GM23338 (cell line): ENCODE measurements around the gene MPZ. TPM values are rescaled to one million over a fixed set of nuclear protein-coding genes. Genes with fewer than 3 reads are reported as not detected.
A peak's percentile ranks its signal among the peaks of the same experiment; 100 is the strongest.

ENCODE experiments used
- ATAC-seq: fragments of 200-7000 bp; cut with Tn5 transposase; 3 replicates; pipeline ENCODE4 v1.9.1; 2020
- DNase-seq: peaks from one replicate; pipeline ENCODE4 v3.0.0-alpha.2; 2015; ENCODE audit warnings: low spot score
- H2AFZ ChIP-seq: fragments of 200-600 bp; sonication (generic); 2 replicates; pipeline ENCODE4 v1.8.0; 2016; ENCODE audit warnings: antibody characterized with exemption, mild to moderate bottlenecking, moderate library complexity
- H3F3A ChIP-seq: fragments of 200-600 bp; sonication (generic); replicated peaks from 2 replicates; pipeline ENCODE4 v1.8.0; 2017; ENCODE audit warnings: antibody characterized with exemption, mixed run types, low read depth
- H3K27ac ChIP-seq: fragments of 200-600 bp; sonication (generic); 2 replicates; pipeline ENCODE4 v1.6.1; 2016; ENCODE audit warnings: low read depth
- H3K27me3 ChIP-seq: fragments of 200-600 bp; sonication (generic); 2 replicates; pipeline ENCODE4 v1.8.0; 2016; ENCODE audit warnings: mild to moderate bottlenecking, mixed run types, moderate library complexity; ENCODE audit not compliant: insufficient read depth
- H3K36me3 ChIP-seq: fragments of 200-600 bp; sonication (generic); 2 replicates; pipeline ENCODE4 v1.8.0; 2016; ENCODE audit warnings: mild to moderate bottlenecking; ENCODE audit not compliant: insufficient read depth
- H3K4me1 ChIP-seq: fragments of 200-600 bp; sonication (generic); 2 replicates; pipeline ENCODE4 v1.8.0; 2016; ENCODE audit warnings: mild to moderate bottlenecking, moderate library complexity; ENCODE audit not compliant: insufficient read depth
- H3K4me2 ChIP-seq: fragments of 200-600 bp; sonication (generic); 2 replicates; pipeline ENCODE4 v1.7.1; 2017; ENCODE audit warnings: mixed run types
- H3K4me3 ChIP-seq: fragments of 200-600 bp; sonication (generic); 2 replicates; pipeline ENCODE4 v1.6.1; 2016; ENCODE audit warnings: mixed run types
- H3K79me2 ChIP-seq: fragments of 200-600 bp; sonication (generic); replicated peaks from 2 replicates; pipeline ENCODE4 v1.8.0; 2017; ENCODE audit warnings: mild to moderate bottlenecking; ENCODE audit not compliant: insufficient read depth
- H3K9me2 ChIP-seq: fragments of 200-600 bp; sonication (generic); 2 replicates; pipeline ENCODE4 v1.8.0; 2017; ENCODE audit not compliant: insufficient read depth
- H4K20me1 ChIP-seq: fragments of 200-600 bp; sonication (generic); replicated peaks from 2 replicates; pipeline ENCODE4 v1.8.0; 2017; ENCODE audit warnings: mild to moderate bottlenecking; ENCODE audit not compliant: insufficient read depth
- H3K27ac Mint-ChIP-seq: 2 replicates; pipeline ENCODE4 v1.8.0; 2020; ENCODE audit warnings: inconsistent platforms, mild to moderate bottlenecking, moderate library complexity, mixed read lengths
- H3K27me3 Mint-ChIP-seq: 3 replicates; pipeline ENCODE4 v1.8.0; 2022; ENCODE audit warnings: low read depth, mild to moderate bottlenecking, moderate library complexity, mixed read lengths, inconsistent platforms; ENCODE audit not compliant: insufficient read depth, poor library complexity
- H3K36me3 Mint-ChIP-seq: 3 replicates; pipeline ENCODE4 v1.8.0; 2021; ENCODE audit warnings: low read depth, mild to moderate bottlenecking, inconsistent platforms, moderate library complexity, mixed read lengths
- H3K4me1 Mint-ChIP-seq: 3 replicates; pipeline ENCODE4 v1.8.0; 2020; ENCODE audit warnings: mild to moderate bottlenecking, inconsistent platforms, mixed read lengths
- H3K4me3 Mint-ChIP-seq: 3 replicates; pipeline ENCODE4 v1.8.0; 2021; ENCODE audit warnings: moderate library complexity, mild to moderate bottlenecking, inconsistent platforms, mixed read lengths
- H3K9me3 Mint-ChIP-seq: 3 replicates; pipeline ENCODE4 v1.8.0; 2020; ENCODE audit warnings: moderate library complexity, mild to moderate bottlenecking, inconsistent platforms, mixed read lengths
- CREB1 ChIP-seq: fragments of 250-450 bp; sonication (Bioruptor Pico); IDR thresholded peaks from 2 replicates; pipeline ENCODE4 v1.5.0; 2020; ENCODE audit warnings: low read depth, mild to moderate bottlenecking, moderate library complexity
- CTCF ChIP-seq, 2 experiments: fragments of 200-600 bp in 1 of 2; sonication (generic) in 1 of 2; conservative IDR thresholded peaks; 2 replicates each; pipeline versions ENCODE4 v1.5.1 to v1.6.1; 2016 to 2017; ENCODE audit warnings: antibody characterized with exemption in 2 of 2, low read depth in 2 of 2, mild to moderate bottlenecking in 2 of 2, moderate library complexity in 1 of 2
- ETS1 ChIP-seq: IDR thresholded peaks from 2 replicates; pipeline ENCODE4 v1.6.1; 2016; ENCODE audit warnings: antibody characterized with exemption
- EZH2 ChIP-seq: fragments of 200-600 bp; sonication (generic); IDR thresholded peaks from one replicate; pipeline ENCODE4 v1.8.0; 2017; ENCODE audit warnings: antibody characterized with exemption, mild to moderate bottlenecking, low read depth; ENCODE audit not compliant: unreplicated experiment
- JUNB ChIP-seq: IDR thresholded peaks from one replicate; pipeline ENCODE4 v1.6.1; 2016; ENCODE audit warnings: antibody characterized with exemption; ENCODE audit not compliant: unreplicated experiment
- NANOG ChIP-seq: IDR thresholded peaks from 2 replicates; pipeline ENCODE4 v1.6.1; 2016; ENCODE audit warnings: antibody characterized with exemption, borderline replicate concordance
- POLR2AphosphoS5 ChIP-seq: IDR thresholded peaks from 2 replicates; pipeline ENCODE4 v1.6.1; 2016; ENCODE audit warnings: antibody characterized with exemption, low read depth
- STAT1 ChIP-seq: IDR thresholded peaks from one replicate; pipeline ENCODE4 v1.6.1; 2016; ENCODE audit warnings: antibody characterized with exemption; ENCODE audit not compliant: unreplicated experiment
- ZNF114 ChIP-seq: fragments of 250-450 bp; sonication (Bioruptor Pico); IDR thresholded peaks from 2 replicates; pipeline ENCODE4 v1.5.0; 2020; ENCODE audit warnings: mild to moderate bottlenecking, moderate library complexity
- ZNF331 ChIP-seq: fragments of 250-450 bp; sonication (Bioruptor Pico); IDR thresholded peaks from 2 replicates; pipeline ENCODE4 v1.5.0; 2020; ENCODE audit warnings: low read depth, mild to moderate bottlenecking, moderate library complexity
- polyA plus RNA-seq: library from polyadenylated mRNA; unstranded; fragments of >200 nt; fragmentation: Nextera tagmentation; extraction: Ambion mirVana; gene quantifications from 2 replicates; pipeline ENCODE4 v1.2.1, GENCODE V29; 2016
- total RNA-seq: library from RNA; depleted of rRNA; stranded (reverse); fragments of >200 nt; shearing (Covaris generic); gene quantifications from 2 replicates; pipeline ENCODE4 v1.2.3, GENCODE V29; 2014
- TF ChIP-seq, protein P1 (sequence below): IDR thresholded peaks from one replicate; pipeline ENCODE4 v1.6.1; 2018; ENCODE audit warnings: antibody characterized with exemption; ENCODE audit not compliant: unreplicated experiment

Gene MPZ
- total and polyA plus RNA-seq, 2 experiments from 2014 or later = 1.9 to 4.0 TPM

DNA sequence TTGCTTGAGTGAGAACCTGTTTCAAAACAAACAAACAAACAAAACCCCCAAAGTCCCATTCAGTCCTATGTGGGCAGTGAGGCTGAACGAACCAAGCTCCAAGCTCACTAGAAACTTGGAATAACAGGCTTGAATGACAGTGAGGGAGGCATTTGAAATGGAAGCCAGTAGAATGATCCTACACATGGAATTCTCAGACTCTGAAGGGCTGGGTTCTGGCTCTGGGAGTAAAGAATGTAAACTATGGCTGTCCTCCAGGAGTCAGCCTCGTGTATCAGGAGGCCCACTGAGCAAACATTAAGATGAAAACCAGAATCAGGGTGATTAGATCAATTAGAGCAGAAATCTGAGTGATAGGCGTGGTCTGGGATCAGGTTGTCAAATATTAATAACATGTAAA lies 36.4 kb downstream of the MPZ start (continued):
- TF ChIP-seq ETS1 = no peak
- no peak for TF ChIP-seq POLR2AphosphoS5
- no peak for TF ChIP-seq STAT1

- DNase-seq (no peak), ATAC-seq (no peak; the same call in 2 of the 3 replicates)
- Histone ChIP-seq H3K9me2 (no peaks in the 10 kb centered on the region), H2AFZ (no peak overlapping the region), H3K4me2 (0 out of 2 replicates have a peak overlapping the region, but pooled peaks have one; percentile 21), H3K36me3 (no peaks in the 10 kb centered on the region), H3K4me3 (no peak overlapping the region), H3K4me1 (peaks cover 15% of the 10 kb centered on the region), H3F3A (no peaks in the 10 kb centered on the region), H3K79me2 (no peaks in the 10 kb centered on the region), H3K27ac (no peak overlapping the region), H3K27me3 (no peaks in the 10 kb centered on the region), H4K20me1 (no peaks in the 10 kb centered on the region)
- H3K9me3 Mint-ChIP-seq = no peaks in the 10 kb centered on the region
- H3K4me3 Mint-ChIP-seq = no peak overlapping the region
- H3K27ac Mint-ChIP-seq = no peak overlapping the region
- H3K27me3 Mint-ChIP-seq = no peaks in the 10 kb centered on the region
- H3K4me1 Mint-ChIP-seq = peaks cover 13% of the 10 kb centered on the region
- H3K36me3 Mint-ChIP-seq = no peaks in the 10 kb centered on the region
- no peak for TF ChIP-seq CTCF (conservative IDR thresholded peaks at IDR 0.05; ENCODE audit: low read depth in 2 of 2)
- no peak for TF ChIP-seq POLR2AphosphoS5
- TF ChIP-seq CREB1 = no peak
- no peak for TF ChIP-seq ZNF331 (CRISPR knock-in tag)
- no peak for TF ChIP-seq JUNB
- TF ChIP-seq NANOG = no peak
- no peak for TF ChIP-seq ETS1
- no peak for TF ChIP-seq STAT1
- TF ChIP-seq EZH2 = no peak
- TF ChIP-seq, protein P1, sequence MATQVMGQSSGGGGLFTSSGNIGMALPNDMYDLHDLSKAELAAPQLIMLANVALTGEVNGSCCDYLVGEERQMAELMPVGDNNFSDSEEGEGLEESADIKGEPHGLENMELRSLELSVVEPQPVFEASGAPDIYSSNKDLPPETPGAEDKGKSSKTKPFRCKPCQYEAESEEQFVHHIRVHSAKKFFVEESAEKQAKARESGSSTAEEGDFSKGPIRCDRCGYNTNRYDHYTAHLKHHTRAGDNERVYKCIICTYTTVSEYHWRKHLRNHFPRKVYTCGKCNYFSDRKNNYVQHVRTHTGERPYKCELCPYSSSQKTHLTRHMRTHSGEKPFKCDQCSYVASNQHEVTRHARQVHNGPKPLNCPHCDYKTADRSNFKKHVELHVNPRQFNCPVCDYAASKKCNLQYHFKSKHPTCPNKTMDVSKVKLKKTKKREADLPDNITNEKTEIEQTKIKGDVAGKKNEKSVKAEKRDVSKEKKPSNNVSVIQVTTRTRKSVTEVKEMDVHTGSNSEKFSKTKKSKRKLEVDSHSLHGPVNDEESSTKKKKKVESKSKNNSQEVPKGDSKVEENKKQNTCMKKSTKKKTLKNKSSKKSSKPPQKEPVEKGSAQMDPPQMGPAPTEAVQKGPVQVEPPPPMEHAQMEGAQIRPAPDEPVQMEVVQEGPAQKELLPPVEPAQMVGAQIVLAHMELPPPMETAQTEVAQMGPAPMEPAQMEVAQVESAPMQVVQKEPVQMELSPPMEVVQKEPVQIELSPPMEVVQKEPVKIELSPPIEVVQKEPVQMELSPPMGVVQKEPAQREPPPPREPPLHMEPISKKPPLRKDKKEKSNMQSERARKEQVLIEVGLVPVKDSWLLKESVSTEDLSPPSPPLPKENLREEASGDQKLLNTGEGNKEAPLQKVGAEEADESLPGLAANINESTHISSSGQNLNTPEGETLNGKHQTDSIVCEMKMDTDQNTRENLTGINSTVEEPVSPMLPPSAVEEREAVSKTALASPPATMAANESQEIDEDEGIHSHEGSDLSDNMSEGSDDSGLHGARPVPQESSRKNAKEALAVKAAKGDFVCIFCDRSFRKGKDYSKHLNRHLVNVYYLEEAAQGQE = no peak
- no peak for TF ChIP-seq ZNF114
Measured at GRCh38 chr1:161267321-161267720, 42.4 kb downstream of the MPZ start.
